ENCODE results near the gene TMEM94. TPM values are rescaled to one million over a fixed set of nuclear protein-coding genes. Genes with fewer than 3 reads are reported as not detected.
A peak's percentile ranks its signal among the peaks of the same experiment; 100 is the strongest.

The TMEM94 gene
- total and polyA plus RNA-seq, 9 of the 15 experiments (the other 6 are each of a cell fraction or from before 2014, with no cell fraction given) = 0.35 to 48.1 (median 14.4) TPM

- TF ChIP-seq PRMT5 (CRISPR knock-in tag; IDR thresholded peaks at IDR 0.05) (peak; percentile 95), MED1 (CRISPR knock-in tag; IDR thresholded peaks at IDR 0.05; ENCODE audit: borderline replicate concordance) (no peak), DIDO1 (tag; IDR thresholded peaks at IDR 0.05; ENCODE audit: low read depth) (no peak; the same call in 1 of the 2 replicates), CEBPG (CRISPR knock-in tag; IDR thresholded peaks at IDR 0.05) (peak; percentile 64; the same call in 1 of the 2 replicates), CEBPG (tag; conservative IDR thresholded peaks at IDR 0.05 in 1 of 2, IDR thresholded peaks at IDR 0.05 in 1 of 2) (no peak), FOSL1 (tag; conservative IDR thresholded peaks at IDR 0.05) (no peak; the same call in 1 of the 2 replicates), KAT7 (CRISPR knock-in tag; IDR thresholded peaks at IDR 0.05; ENCODE audit: borderline replicate concordance) (peak; percentile 98; the same call in 1 of the 2 replicates), HDAC3 (IDR thresholded peaks at IDR 0.05; ENCODE audit: borderline replicate concordance, partially characterized antibody) (no peak), BRD4 (IDR thresholded peaks at IDR 0.05) (no peak), NCOA2 (IDR thresholded peaks at IDR 0.05; ENCODE audit: partially characterized antibody in 2 of 2) (no peak), POLR2G (IDR thresholded peaks at IDR 0.05; ENCODE audit: low read depth, low read length) (peak; percentile 11; the same call in 1 of the 2 replicates), ZC3H8 (IDR thresholded peaks at IDR 0.05) (no peak), CAMTA2 (CRISPR knock-in tag; conservative IDR thresholded peaks at IDR 0.05) (0 out of 2 replicates have a peak, but pooled peaks have one; percentile 28), FOXJ2 (tag; IDR thresholded peaks at IDR 0.05) (no peak), MBD1 (CRISPR knock-in tag; IDR thresholded peaks at IDR 0.05) (no peak), CSDE1 (IDR thresholded peaks at IDR 0.05) (no peak), POLR3G (IDR thresholded peaks at IDR 0.05; ENCODE audit: extremely low read depth, insufficient read length, insufficient replicate concordance) (no peak), CHD4 (IDR thresholded peaks at IDR 0.05; ENCODE audit: insufficient read depth, insufficient replicate concordance, low read depth, low read length, poor library complexity, severe bottlenecking) (peak; percentile 50)
- TF ChIP-seq, protein P1, sequence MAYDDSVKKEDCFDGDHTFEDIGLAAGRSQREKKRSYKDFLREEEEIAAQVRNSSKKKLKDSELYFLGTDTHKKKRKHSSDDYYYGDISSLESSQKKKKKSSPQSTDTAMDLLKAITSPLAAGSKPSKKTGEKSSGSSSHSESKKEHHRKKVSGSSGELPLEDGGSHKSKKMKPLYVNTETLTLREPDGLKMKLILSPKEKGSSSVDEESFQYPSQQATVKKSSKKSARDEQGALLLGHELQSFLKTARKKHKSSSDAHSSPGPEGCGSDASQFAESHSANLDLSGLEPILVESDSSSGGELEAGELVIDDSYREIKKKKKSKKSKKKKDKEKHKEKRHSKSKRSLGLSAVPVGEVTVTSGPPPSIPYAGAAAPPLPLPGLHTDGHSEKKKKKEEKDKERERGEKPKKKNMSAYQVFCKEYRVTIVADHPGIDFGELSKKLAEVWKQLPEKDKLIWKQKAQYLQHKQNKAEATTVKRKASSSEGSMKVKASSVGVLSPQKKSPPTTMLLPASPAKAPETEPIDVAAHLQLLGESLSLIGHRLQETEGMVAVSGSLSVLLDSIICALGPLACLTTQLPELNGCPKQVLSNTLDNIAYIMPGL (CRISPR knock-in tag; IDR thresholded peaks at IDR 0.05) = peak; percentile 99
- TF ChIP-seq, protein P2, sequence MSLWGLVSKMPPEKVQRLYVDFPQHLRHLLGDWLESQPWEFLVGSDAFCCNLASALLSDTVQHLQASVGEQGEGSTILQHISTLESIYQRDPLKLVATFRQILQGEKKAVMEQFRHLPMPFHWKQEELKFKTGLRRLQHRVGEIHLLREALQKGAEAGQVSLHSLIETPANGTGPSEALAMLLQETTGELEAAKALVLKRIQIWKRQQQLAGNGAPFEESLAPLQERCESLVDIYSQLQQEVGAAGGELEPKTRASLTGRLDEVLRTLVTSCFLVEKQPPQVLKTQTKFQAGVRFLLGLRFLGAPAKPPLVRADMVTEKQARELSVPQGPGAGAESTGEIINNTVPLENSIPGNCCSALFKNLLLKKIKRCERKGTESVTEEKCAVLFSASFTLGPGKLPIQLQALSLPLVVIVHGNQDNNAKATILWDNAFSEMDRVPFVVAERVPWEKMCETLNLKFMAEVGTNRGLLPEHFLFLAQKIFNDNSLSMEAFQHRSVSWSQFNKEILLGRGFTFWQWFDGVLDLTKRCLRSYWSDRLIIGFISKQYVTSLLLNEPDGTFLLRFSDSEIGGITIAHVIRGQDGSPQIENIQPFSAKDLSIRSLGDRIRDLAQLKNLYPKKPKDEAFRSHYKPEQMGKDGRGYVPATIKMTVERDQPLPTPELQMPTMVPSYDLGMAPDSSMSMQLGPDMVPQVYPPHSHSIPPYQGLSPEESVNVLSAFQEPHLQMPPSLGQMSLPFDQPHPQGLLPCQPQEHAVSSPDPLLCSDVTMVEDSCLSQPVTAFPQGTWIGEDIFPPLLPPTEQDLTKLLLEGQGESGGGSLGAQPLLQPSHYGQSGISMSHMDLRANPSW (CRISPR knock-in tag; IDR thresholded peaks at IDR 0.05) = no peak; the same call in none of the 2 replicates
These were observed 59.2 kb downstream of the TMEM94 start, which contains the start of gene CASKIN2 (continued) for GRCh38 chr17:75515496-75516254.
